Measurements from ENCODE around the gene FGR. TPM values are rescaled to one million over a fixed set of nuclear protein-coding genes. Genes with fewer than 3 reads are reported as not detected.

Gene FGR
- total RNA-seq, 1 donor from 2014 or later = not detected

DNA sequence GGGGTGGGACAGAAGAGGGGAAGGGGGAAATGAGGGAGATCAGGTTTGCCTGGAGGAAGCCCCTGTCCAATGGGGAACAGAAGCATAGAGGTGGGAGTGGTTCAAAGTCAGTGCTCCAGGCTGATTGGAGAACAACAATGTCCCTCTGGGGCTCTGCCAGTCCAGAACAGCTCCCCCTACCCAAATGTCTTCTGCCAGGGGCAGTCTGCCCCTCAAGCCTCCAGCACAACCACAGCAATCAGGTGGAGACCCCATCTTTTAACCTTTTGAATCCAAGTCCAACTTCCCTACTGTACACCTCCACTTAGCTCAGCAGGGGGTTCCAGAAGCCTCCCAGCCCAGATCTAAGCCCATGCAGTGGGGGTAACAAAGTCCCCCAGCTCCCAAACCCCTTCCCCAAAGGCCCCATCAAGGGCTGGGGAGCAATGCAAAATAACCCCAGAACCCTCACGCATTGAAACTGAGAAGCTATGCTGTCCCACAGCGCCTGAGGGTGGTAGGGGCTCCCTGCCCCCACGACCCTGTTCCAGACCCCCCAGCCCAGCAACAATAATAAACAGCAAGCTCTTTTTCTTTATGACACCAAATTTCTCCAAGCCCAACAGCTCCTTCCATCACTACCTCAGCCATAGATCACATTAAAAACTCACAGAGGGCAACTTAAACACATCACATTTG is 34.3 kb downstream of the FGR start:
- FAIRE-seq (no peak), DNase-seq (ENCODE audit: low read depth) (no peak)
- peaks cover 71% of the 10 kb centered on the region for H4K20me1 ChIP-seq (ENCODE audit: insufficient read depth, low read length)
- H3K27me3 ChIP-seq (ENCODE audit: insufficient read depth, low read length) = no peaks in the 10 kb centered on the region
- peaks cover 58% of the 10 kb centered on the region for H3K4me1 ChIP-seq (ENCODE audit: insufficient read depth, low read length)
- no peak for TF ChIP-seq EZH2 (IDR thresholded peaks at IDR 0.05; ENCODE audit: insufficient read depth, low read length)
- TF ChIP-seq, protein P1, sequence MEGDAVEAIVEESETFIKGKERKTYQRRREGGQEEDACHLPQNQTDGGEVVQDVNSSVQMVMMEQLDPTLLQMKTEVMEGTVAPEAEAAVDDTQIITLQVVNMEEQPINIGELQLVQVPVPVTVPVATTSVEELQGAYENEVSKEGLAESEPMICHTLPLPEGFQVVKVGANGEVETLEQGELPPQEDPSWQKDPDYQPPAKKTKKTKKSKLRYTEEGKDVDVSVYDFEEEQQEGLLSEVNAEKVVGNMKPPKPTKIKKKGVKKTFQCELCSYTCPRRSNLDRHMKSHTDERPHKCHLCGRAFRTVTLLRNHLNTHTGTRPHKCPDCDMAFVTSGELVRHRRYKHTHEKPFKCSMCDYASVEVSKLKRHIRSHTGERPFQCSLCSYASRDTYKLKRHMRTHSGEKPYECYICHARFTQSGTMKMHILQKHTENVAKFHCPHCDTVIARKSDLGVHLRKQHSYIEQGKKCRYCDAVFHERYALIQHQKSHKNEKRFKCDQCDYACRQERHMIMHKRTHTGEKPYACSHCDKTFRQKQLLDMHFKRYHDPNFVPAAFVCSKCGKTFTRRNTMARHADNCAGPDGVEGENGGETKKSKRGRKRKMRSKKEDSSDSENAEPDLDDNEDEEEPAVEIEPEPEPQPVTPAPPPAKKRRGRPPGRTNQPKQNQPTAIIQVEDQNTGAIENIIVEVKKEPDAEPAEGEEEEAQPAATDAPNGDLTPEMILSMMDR (IDR thresholded peaks at IDR 0.05; ENCODE audit: insufficient read depth, low read depth, low read length) = no peak
- H3K4me2 ChIP-seq (ENCODE audit: low read length) = peak overlapping the region; percentile 97
- H3K36me3 ChIP-seq (ENCODE audit: insufficient read depth, low read length) = no peaks in the 10 kb centered on the region
- H2AFZ ChIP-seq (ENCODE audit: low read depth, low read length) = no peak overlapping the region
- H3K4me3 Mint-ChIP-seq (ENCODE audit: unreplicated experiment) = peak overlapping the region; percentile 94
- no peaks in the 10 kb centered on the region for H3K27me3 Mint-ChIP-seq (ENCODE audit: low read depth, unreplicated experiment)
- H3K9me3 ChIP-seq (ENCODE audit: insufficient read depth, low read depth, low read length) = no peaks in the 10 kb centered on the region
- H3K9ac ChIP-seq (ENCODE audit: low read length) = no peak overlapping the region
- H3K36me3 Mint-ChIP-seq (ENCODE audit: low read depth, unreplicated experiment) = no peaks in the 10 kb centered on the region
- peaks cover 75% of the 10 kb centered on the region for H3K79me2 ChIP-seq (ENCODE audit: insufficient read depth, low read length)
- H3K27ac ChIP-seq (ENCODE audit: low read depth, low read length) = no peak overlapping the region
- no peaks in the 10 kb centered on the region for H3K9me3 Mint-ChIP-seq (ENCODE audit: unreplicated experiment)
- H3K4me3 ChIP-seq (ENCODE audit: insufficient read depth, low read depth, low read length) = no peak overlapping the region
- H3K4me1 Mint-ChIP-seq (ENCODE audit: low read depth, unreplicated experiment) = peaks cover 27% of the 10 kb centered on the region
- peak overlapping the region; percentile 1 for H3K27ac Mint-ChIP-seq (ENCODE audit: unreplicated experiment)

GRCh38 chr1:27599605-27600497 is 35.1 kb downstream of the FGR start:
- no peak for DNase-seq (ENCODE audit: low read depth)
- Histone ChIP-seq H3K27ac (ENCODE audit: low read depth, low read length) (no peak overlapping the region), H3K36me3 (ENCODE audit: insufficient read depth, low read length) (no peaks in the 10 kb centered on the region), H3K4me3 (ENCODE audit: insufficient read depth, low read depth, low read length) (no peak overlapping the region), H3K4me2 (ENCODE audit: low read length) (peak overlapping the region; percentile 97), H3K27me3 (ENCODE audit: insufficient read depth, low read length) (no peaks in the 10 kb centered on the region), H3K9ac (ENCODE audit: low read length) (peak overlapping the region; percentile 20), H3K4me1 (ENCODE audit: insufficient read depth, low read length) (peaks cover 66% of the 10 kb centered on the region), H2AFZ (ENCODE audit: low read depth, low read length) (no peak overlapping the region), H3K9me3 (ENCODE audit: insufficient read depth, low read depth, low read length) (no peaks in the 10 kb centered on the region), H4K20me1 (ENCODE audit: insufficient read depth, low read length) (peaks cover 79% of the 10 kb centered on the region), H3K79me2 (ENCODE audit: insufficient read depth, low read length) (peaks cover 83% of the 10 kb centered on the region)
- Mint-ChIP-seq H3K27ac (ENCODE audit: unreplicated experiment) (peak overlapping the region; percentile 63), H3K27me3 (ENCODE audit: low read depth, unreplicated experiment) (no peaks in the 10 kb centered on the region), H3K9me3 (ENCODE audit: unreplicated experiment) (no peaks in the 10 kb centered on the region), H3K4me1 (ENCODE audit: low read depth, unreplicated experiment) (peaks cover 21% of the 10 kb centered on the region), H3K4me3 (ENCODE audit: unreplicated experiment) (peak overlapping the region; percentile 94), H3K36me3 (ENCODE audit: low read depth, unreplicated experiment) (no peaks in the 10 kb centered on the region)
- FAIRE-seq = no peak
- TF ChIP-seq, protein P1 (IDR thresholded peaks at IDR 0.05; ENCODE audit: insufficient read depth, low read depth, low read length) = no peak
- TF ChIP-seq EZH2 (IDR thresholded peaks at IDR 0.05; ENCODE audit: insufficient read depth, low read length) = no peak

All from astrocyte (in vitro differentiated cells and primary cell).